Caco-2 (cell line): ENCODE measurements around the gene ARL6. TPM values are rescaled to one million over a fixed set of nuclear protein-coding genes. Genes with fewer than 3 reads are reported as not detected.

Experiments used
- BruUV-seq: library from RNA; stranded (reverse); fragments of 400-500 nt; replicated peaks from 2 replicates; lab custom pipeline; 2021; lab: Mats Ljungman, UMichigan
- CTCF ChIA-PET: fragments of 300-600 bp; sonication (Branson Sonifier 250); formaldehyde crosslinking; loops from one replicate; lab custom pipeline; 2022; ENCODE audit warnings: antibody characterized with exemption; lab: Charles Lee
- POLR2A ChIA-PET: fragments of 300-600 bp; sonication (Branson Sonifier 250); formaldehyde crosslinking; loops from one replicate; lab custom pipeline; 2022; ENCODE audit warnings: antibody characterized with exemption; lab: Charles Lee
- DNase-seq, 2 experiments: peaks; one replicate each; pipeline versions ENCODE4 v3.0.0 to v3.0.0-alpha.2; 2020 to 2022
- H3K27me3 ChIP-seq: replicated peaks from 2 replicates; pipeline ENCODE4 v1.6.0; 2011; ENCODE audit warnings: low read length; ENCODE audit not compliant: control insufficient read depth, insufficient read depth
- H3K36me3 ChIP-seq: 2 replicates; pipeline ENCODE4 v1.5.1; 2011; ENCODE audit warnings: low read length; ENCODE audit not compliant: control insufficient read depth, insufficient read depth
- H3K4me1 ChIP-seq: fragments of 250-450 bp; sonication (Bioruptor Pico); 2 replicates; pipeline ENCODE4 v1.5.1; 2020; ENCODE audit warnings: mild to moderate bottlenecking
- H3K4me3 ChIP-seq: 2 replicates; pipeline ENCODE4 v1.5.1; 2011; ENCODE audit warnings: low read depth, mild to moderate bottlenecking, control low read depth, low read length
- H3K9me3 ChIP-seq: fragments of 250-450 bp; sonication (Bioruptor Pico); 2 replicates; pipeline ENCODE4 v1.5.1; 2020; ENCODE audit warnings: mild to moderate bottlenecking, moderate library complexity
- H3K27ac Mint-ChIP-seq: one replicate; pipeline ENCODE4 v1.8.0; 2022; ENCODE audit warnings: mixed read lengths; ENCODE audit not compliant: unreplicated experiment
- H3K27me3 Mint-ChIP-seq: one replicate; pipeline ENCODE4 v1.8.0; 2022; ENCODE audit warnings: mixed read lengths; ENCODE audit not compliant: insufficient read depth, unreplicated experiment
- H3K36me3 Mint-ChIP-seq: one replicate; pipeline ENCODE4 v1.8.0; 2022; ENCODE audit warnings: mild to moderate bottlenecking, mixed read lengths; ENCODE audit not compliant: insufficient read depth, unreplicated experiment
- H3K4me1 Mint-ChIP-seq: one replicate; pipeline ENCODE4 v1.8.0; 2022; ENCODE audit warnings: low read depth, mixed read lengths; ENCODE audit not compliant: unreplicated experiment
- H3K4me3 Mint-ChIP-seq: one replicate; pipeline ENCODE4 v1.8.0; 2022; ENCODE audit warnings: mild to moderate bottlenecking, moderate library complexity, mixed read lengths; ENCODE audit not compliant: unreplicated experiment
- H3K9me3 Mint-ChIP-seq: one replicate; pipeline ENCODE4 v1.8.0; 2022; ENCODE audit warnings: mixed read lengths; ENCODE audit not compliant: unreplicated experiment
- CTCF ChIP-seq, 2 experiments: fragments of 200-600 bp in 1 of 2; IDR thresholded peaks; 1 replicate in 1 of 2; 2 replicates in 1 of 2; pipeline versions ENCODE4 v1.5.1 to v1.8.0; 2011 to 2022; ENCODE audit warnings: antibody characterized with exemption in 1 of 2, control low read depth in 1 of 2, inconsistent platforms in 1 of 2, low read depth in 1 of 2, low read length in 1 of 2, mild to moderate bottlenecking in 1 of 2, moderate library complexity in 1 of 2; ENCODE audit not compliant: insufficient read depth in 1 of 2, severe bottlenecking in 1 of 2, unreplicated experiment in 1 of 2
- intact Hi-C: fragments of 100-400 bp; cut with micrococcal nuclease; formaldehyde crosslinking; loops from one replicate; pipeline ENCODE4 v1.10.0; 2022; ENCODE audit not compliant: unreplicated experiment
- total RNA-seq: library from RNA; stranded (reverse); gene quantifications from 2 replicates; pipeline ENCODE4 v1.2.3, GENCODE V29; 2022

ARL6 gene
- total RNA-seq, 1 experiment from 2014 or later = 2.0 TPM

GRCh38 chr3:97778152-97778551 lies 13.6 kb downstream of the ARL6 start:
- TF ChIP-seq CTCF (IDR thresholded peaks at IDR 0.05; ENCODE audit: insufficient read depth in 1 of 2, low read depth in 1 of 2, low read length in 1 of 2, severe bottlenecking in 1 of 2, unreplicated experiment in 1 of 2) = no peak
- Histone ChIP-seq H3K9me3 (no peaks in the 10 kb centered on the region), H3K4me1 (no peaks in the 10 kb centered on the region), H3K4me3 (no peak overlapping the region), H3K27me3 (no peaks in the 10 kb centered on the region), H3K36me3 (no peaks in the 10 kb centered on the region)
- Mint-ChIP-seq H3K9me3 (no peaks in the 10 kb centered on the region), H3K4me3 (no peak overlapping the region), H3K27me3 (no peaks in the 10 kb centered on the region), H3K4me1 (peaks cover 7% of the 10 kb centered on the region), H3K36me3 (no peaks in the 10 kb centered on the region), H3K27ac (no peak overlapping the region)
- CTCF ChIA-PET = no interaction called here
- DNase-seq = no peak
- intact Hi-C loops = no loop called here
- POLR2A ChIA-PET = no interaction called here
- no TSS peak for BruUV-seq

- intact Hi-C loops = loop anchor here (1.0 to 10.0 kb wide), 5 partner anchors 28 to 230 kb away; no protein-coding TSS in a partner anchor
- Mint-ChIP-seq H3K9me3 (no peaks in the 10 kb centered on the region), H3K27ac (no peak overlapping the region), H3K4me3 (no peak overlapping the region), H3K36me3 (no peaks in the 10 kb centered on the region), H3K4me1 (no peaks in the 10 kb centered on the region), H3K27me3 (no peaks in the 10 kb centered on the region)
- Histone ChIP-seq H3K4me3 (no peak overlapping the region), H3K9me3 (no peaks in the 10 kb centered on the region), H3K36me3 (no peaks in the 10 kb centered on the region), H3K4me1 (no peaks in the 10 kb centered on the region), H3K27me3 (no peaks in the 10 kb centered on the region)
- peak; percentile 54 to 74 for TF ChIP-seq CTCF (IDR thresholded peaks at IDR 0.05; ENCODE audit: insufficient read depth in 1 of 2, low read depth in 1 of 2, low read length in 1 of 2, severe bottlenecking in 1 of 2, unreplicated experiment in 1 of 2)
- peak in 1 of 2 experiments; percentile 27 for DNase-seq
- POLR2A ChIA-PET = no interaction called here
- CTCF ChIA-PET = no interaction called here
- no TSS peak for BruUV-seq
Measured at GRCh38 chr3:97793420-97794019, 29.0 kb downstream of the ARL6 start.

- H3K27me3 Mint-ChIP-seq = no peaks in the 10 kb centered on the region
- intact Hi-C loops = loop anchor here (10.0 kb wide), 1 partner anchor 99 kb away; no protein-coding TSS in a partner anchor
- CTCF ChIA-PET = no interaction called here
Measured at GRCh38 chr3:97795951-97796350, 31.4 kb downstream of the ARL6 start.

More at GRCh38 chr3:97795951-97796350, 31.4 kb downstream of the ARL6 start:
- Mint-ChIP-seq H3K4me1 (no peaks in the 10 kb centered on the region), H3K36me3 (no peaks in the 10 kb centered on the region), H3K27ac (no peak overlapping the region), H3K9me3 (no peaks in the 10 kb centered on the region), H3K4me3 (no peak overlapping the region)
- TF ChIP-seq CTCF (IDR thresholded peaks at IDR 0.05; ENCODE audit: insufficient read depth in 1 of 2, low read depth in 1 of 2, low read length in 1 of 2, severe bottlenecking in 1 of 2, unreplicated experiment in 1 of 2) = no peak
- H3K9me3 ChIP-seq = no peaks in the 10 kb centered on the region
- DNase-seq = no peak
- no peaks in the 10 kb centered on the region for H3K36me3 ChIP-seq
- no TSS peak for BruUV-seq
- no peak overlapping the region for H3K4me3 ChIP-seq
- POLR2A ChIA-PET = no interaction called here
- no peaks in the 10 kb centered on the region for H3K4me1 ChIP-seq
- no peaks in the 10 kb centered on the region for H3K27me3 ChIP-seq
